Measurements from ENCODE around the gene RAD51B. TPM values are rescaled to one million over a fixed set of nuclear protein-coding genes. Genes with fewer than 3 reads are reported as not detected.

RAD51B gene
- total RNA-seq, 1 experiment from 2014 or later = 16.7 TPM

DNA sequence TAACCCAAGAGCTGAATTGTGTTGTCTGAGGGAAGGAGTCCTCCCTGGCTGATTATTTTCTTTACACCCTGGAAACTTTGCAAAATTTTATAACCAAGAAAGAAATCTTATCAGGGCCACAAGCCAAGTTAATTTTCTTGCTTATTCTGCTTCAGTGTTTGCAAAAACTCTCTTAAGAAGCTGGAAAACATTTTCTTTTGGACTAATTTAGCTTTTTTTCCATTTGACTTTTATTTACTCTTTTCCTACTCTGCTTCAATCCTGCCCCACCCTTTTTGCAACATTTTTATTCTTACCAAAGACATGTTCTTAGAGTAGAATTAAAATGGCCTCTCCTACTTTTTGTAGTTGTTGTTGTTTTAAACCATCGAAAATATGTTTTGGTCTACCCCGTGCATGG, 594.5 kb downstream of the RAD51B start:
- no peak overlapping the region for H2BK15ac ChIP-seq (ENCODE audit: low read depth, low read length)
- H2AFZ ChIP-seq (ENCODE audit: low read length) = no peak overlapping the region
- no peak overlapping the region for H2AK5ac ChIP-seq (ENCODE audit: insufficient read length, low read length)
- H2BK20ac ChIP-seq (ENCODE audit: low read depth, low read length, poor library complexity, severe bottlenecking) = no peak overlapping the region
- H3K56ac ChIP-seq (ENCODE audit: insufficient read length, low read depth, low read length) = no peak overlapping the region
- no CpG with 5 or more reads among the region's 2 CpGs for WGBS (ENCODE audit: extremely low coverage, insufficient read length, low lambda C conversion rate)
- no peak overlapping the region for H3K27ac Mint-ChIP-seq
- H3K27me3 ChIP-seq (ENCODE audit: insufficient read depth, low read length) = no peaks in the 10 kb centered on the region
- H3K79me1 ChIP-seq (ENCODE audit: insufficient read depth, low read depth, low read length, poor library complexity, severe bottlenecking) = no peaks in the 10 kb centered on the region
- no peak overlapping the region for H3K9ac ChIP-seq (ENCODE audit: extremely low read depth, insufficient read length, low read length)
- no peak overlapping the region for H2BK12ac ChIP-seq (ENCODE audit: insufficient read length, low read depth, low read length)
- H3K23ac ChIP-seq (ENCODE audit: insufficient read length, low read depth, low read length) = no peak overlapping the region
- no peaks in the 10 kb centered on the region for H3K79me2 ChIP-seq (ENCODE audit: insufficient read depth, low read length)
- H3K36me3 Mint-ChIP-seq (ENCODE audit: insufficient read depth in 1 of 3, low read depth in 3 of 3) = no peaks in the 10 kb centered on the region
- no peaks in the 10 kb centered on the region for H3K9me3 Mint-ChIP-seq
- no peak overlapping the region for H2BK120ac ChIP-seq (ENCODE audit: low read depth, low read length, poor library complexity, severe bottlenecking)
- H2BK5ac ChIP-seq (ENCODE audit: insufficient read length, low read length) = no peak overlapping the region
- TF ChIP-seq, protein P1, sequence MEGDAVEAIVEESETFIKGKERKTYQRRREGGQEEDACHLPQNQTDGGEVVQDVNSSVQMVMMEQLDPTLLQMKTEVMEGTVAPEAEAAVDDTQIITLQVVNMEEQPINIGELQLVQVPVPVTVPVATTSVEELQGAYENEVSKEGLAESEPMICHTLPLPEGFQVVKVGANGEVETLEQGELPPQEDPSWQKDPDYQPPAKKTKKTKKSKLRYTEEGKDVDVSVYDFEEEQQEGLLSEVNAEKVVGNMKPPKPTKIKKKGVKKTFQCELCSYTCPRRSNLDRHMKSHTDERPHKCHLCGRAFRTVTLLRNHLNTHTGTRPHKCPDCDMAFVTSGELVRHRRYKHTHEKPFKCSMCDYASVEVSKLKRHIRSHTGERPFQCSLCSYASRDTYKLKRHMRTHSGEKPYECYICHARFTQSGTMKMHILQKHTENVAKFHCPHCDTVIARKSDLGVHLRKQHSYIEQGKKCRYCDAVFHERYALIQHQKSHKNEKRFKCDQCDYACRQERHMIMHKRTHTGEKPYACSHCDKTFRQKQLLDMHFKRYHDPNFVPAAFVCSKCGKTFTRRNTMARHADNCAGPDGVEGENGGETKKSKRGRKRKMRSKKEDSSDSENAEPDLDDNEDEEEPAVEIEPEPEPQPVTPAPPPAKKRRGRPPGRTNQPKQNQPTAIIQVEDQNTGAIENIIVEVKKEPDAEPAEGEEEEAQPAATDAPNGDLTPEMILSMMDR (conservative IDR thresholded peaks at IDR 0.05) = no peak
- H3K27me3 Mint-ChIP-seq (ENCODE audit: low read depth) = peaks cover 2% of the 10 kb centered on the region
- H3K18ac ChIP-seq (ENCODE audit: insufficient read length, low read depth, low read length) = no peak overlapping the region
- H4K8ac ChIP-seq (replicated peaks; ENCODE audit: insufficient read length, low read depth, low read length) = no peak overlapping the region
- H3K4me2 ChIP-seq (ENCODE audit: insufficient read depth, insufficient read length, low read length) = no peak overlapping the region
- H3K4me1 ChIP-seq (ENCODE audit: insufficient read depth, low read length) = no peaks in the 10 kb centered on the region
- no peak overlapping the region for H4K5ac ChIP-seq (ENCODE audit: insufficient read length, low read depth, low read length)
- H3K9me3 ChIP-seq (ENCODE audit: control insufficient read depth, low read depth, low read length) = no peaks in the 10 kb centered on the region
- no peak overlapping the region for H4K91ac ChIP-seq (ENCODE audit: insufficient read length, low read depth, low read length)
- H3K23me2 ChIP-seq (ENCODE audit: insufficient read length, low read depth, low read length, poor library complexity, severe bottlenecking) = no peaks in the 10 kb centered on the region
- no peak for DNase-seq
- H3K4me1 Mint-ChIP-seq = peaks cover 12 to 19% of the 10 kb centered on the region in 2 experiments
- no peak overlapping the region for H3K14ac ChIP-seq (ENCODE audit: insufficient read depth, low read length)
- H3K4ac ChIP-seq (ENCODE audit: low read depth, low read length) = no peak overlapping the region
- H3K27ac ChIP-seq (ENCODE audit: insufficient read length, low read depth, low read length) = no peak overlapping the region
- no peaks in the 10 kb centered on the region for H4K20me1 ChIP-seq (ENCODE audit: control insufficient read depth, insufficient read depth, insufficient read length)
- no peak overlapping the region for H3T11ph ChIP-seq (ENCODE audit: low read length)
- H3K4me3 Mint-ChIP-seq = no peak overlapping the region
